Urinary bladder (tissue), 4 donors: Measurements from ENCODE around the gene ATG13. TPM values are rescaled to one million over a fixed set of nuclear protein-coding genes. Genes with fewer than 3 reads are reported as not detected.
"Not testable (repeated sequence)": the region's sequence is repeated elsewhere in the genome, so short reads cannot be mapped to it uniquely, and the experiment has no call there.

Experiments
- DNase-seq: peaks from one replicate; pipeline ENCODE4 v3.0.0-alpha.2; 2015; ENCODE audit errors: extremely low spot score
- H3K27ac ChIP-seq: one replicate; pipeline ENCODE4 v1.5.1; 2013; ENCODE audit warnings: low read depth, mild to moderate bottlenecking, moderate library complexity
- H3K36me3 ChIP-seq: one replicate; pipeline ENCODE4 v1.6.1; 2013; ENCODE audit warnings: mild to moderate bottlenecking, moderate library complexity; ENCODE audit not compliant: insufficient read depth
- H3K4me1 ChIP-seq: one replicate; pipeline ENCODE4 v1.6.1; 2013; ENCODE audit warnings: mild to moderate bottlenecking, moderate library complexity; ENCODE audit not compliant: insufficient read depth
- H3K4me3 ChIP-seq: one replicate; pipeline ENCODE4 v1.5.1; 2013; ENCODE audit warnings: low read depth, low read length
- WGBS: extraction: QIAGEN DNeasy Blood & Tissue Kit; methylation state at CpG from one replicate; pipeline ENCODE4 v1.1.7; 2013; 5-methylcytosine and 5-hydroxymethylcytosine counted together
- polyA plus RNA-seq: library from polyadenylated mRNA; stranded (reverse); fragments of 200-250 nt; gene quantifications from one replicate; pipeline ENCODE4 v1.2.3, GENCODE V29; 2013
- total RNA-seq: library from RNA; depleted of rRNA; stranded (reverse); fragments of >200 nt; gene quantifications from one replicate; pipeline ENCODE4 v1.2.3, GENCODE V29; 2014
- donor health status: healthy with polysubstance abuse.
- donor health status: healthy.

The ATG13 gene
- total RNA-seq (46.5 TPM), polyA plus RNA-seq (48.0 TPM)

GRCh38 chr11:46617134-46617971, at the start of gene ATG13, which contains the start of gene HARBI1:
Gene ATG13, plus strand, starts transcription at chr11:46617553. Its CDS starts 26,739 bp downstream, at chr11:46644292.
Gene HARBI1, minus strand, starts transcription at chr11:46617227. Its CDS starts 990 bp downstream, at chr11:46616237.
- under 1% methylated on average over 72 of the region's 72 CpGs for WGBS

GRCh38 chr11:46570790-46571398, 46.5 kb upstream of the ATG13 start:
- DNase-seq: no peak
- H3K27ac ChIP-seq: no peak overlapping the region
- no peaks in the 10 kb centered on the region for H3K4me1 ChIP-seq
- no peak overlapping the region for H3K4me3 ChIP-seq
- H3K36me3 ChIP-seq: no peaks in the 10 kb centered on the region
- 48% methylated on average over 2 of the region's 2 CpGs for WGBS

More at GRCh38 chr11:46617134-46617971, at the start of gene ATG13, which contains the start of gene HARBI1:
- Histone ChIP-seq H3K4me1 (peaks cover 3% of the 10 kb centered on the region), H3K27ac (peak within 1 kb of the TSS; percentile 87), H3K36me3 (no peaks in the 10 kb centered on the region), H3K4me3 (peak within 1 kb of the TSS; percentile 85)
- DNase-seq: peak; percentile 80

GRCh38 chr11:46574656-46575055, 42.7 kb upstream of the ATG13 start:
- no peaks in the 10 kb centered on the region for H3K4me1 ChIP-seq
- H3K4me3 ChIP-seq: no peak overlapping the region
- H3K27ac ChIP-seq: no peak overlapping the region
- H3K36me3 ChIP-seq: no peaks in the 10 kb centered on the region
- WGBS: 13% methylated on average over 1 of the region's 1 CpG
- DNase-seq: no peak

GRCh38 chr11:46577058-46577457, 40.3 kb upstream of the ATG13 start:
- WGBS: 100% methylated on average over 1 of the region's 1 CpG
- Histone ChIP-seq H3K4me1 (no peaks in the 10 kb centered on the region), H3K36me3 (no peaks in the 10 kb centered on the region), H3K27ac (no peak overlapping the region), H3K4me3 (no peak overlapping the region)
- no peak for DNase-seq

GRCh38 chr11:46582588-46582987, 34.8 kb upstream of the ATG13 start:
- WGBS: 96% methylated on average over 5 of the region's 5 CpGs
- no peak overlapping the region for H3K27ac ChIP-seq
- H3K36me3 ChIP-seq: no peaks in the 10 kb centered on the region
- no peak for DNase-seq
- H3K4me3 ChIP-seq: no peak overlapping the region
- no peaks in the 10 kb centered on the region for H3K4me1 ChIP-seq

- H3K4me1 ChIP-seq, H3K4me3 ChIP-seq, DNase-seq, H3K36me3 ChIP-seq, H3K27ac ChIP-seq: not testable (repeated sequence)
- WGBS: 100% methylated on average over 1 of the region's 1 CpG
Measured at GRCh38 chr11:46583513-46583912, 33.8 kb upstream of the ATG13 start.

- Histone ChIP-seq H3K27ac (no peak overlapping the region), H3K4me1 (peaks cover 3% of the 10 kb centered on the region), H3K36me3 (no peaks in the 10 kb centered on the region), H3K4me3 (no peak overlapping the region)
- DNase-seq: no peak
- 83% methylated on average over 5 of the region's 5 CpGs for WGBS
Measured at GRCh38 chr11:46588131-46588530, 29.2 kb upstream of the ATG13 start.

GRCh38 chr11:46588915-46589314, 28.4 kb upstream of the ATG13 start:
- no peaks in the 10 kb centered on the region for H3K36me3 ChIP-seq
- DNase-seq: no peak
- H3K27ac ChIP-seq: no peak overlapping the region
- no peak overlapping the region for H3K4me3 ChIP-seq
- H3K4me1 ChIP-seq: peaks cover 3% of the 10 kb centered on the region

GRCh38 chr11:46590740-46591605, 26.4 kb upstream of the ATG13 start:
- peaks cover 3% of the 10 kb centered on the region for H3K4me1 ChIP-seq
- no peak overlapping the region for H3K4me3 ChIP-seq
- no peak for DNase-seq
- no peak overlapping the region for H3K27ac ChIP-seq
- H3K36me3 ChIP-seq: no peaks in the 10 kb centered on the region
- WGBS: 65% methylated on average over 11 of the region's 11 CpGs

GRCh38 chr11:46593550-46594373, 23.6 kb upstream of the ATG13 start, which contains the start of gene AMBRA1:
Gene AMBRA1, minus strand, starts transcription at chr11:46594023. Its CDS starts 45,643 bp downstream, at chr11:46548380.
- no peaks in the 10 kb centered on the region for H3K36me3 ChIP-seq
- 2% methylated on average over 54 of the region's 54 CpGs for WGBS
- peaks cover 3% of the 10 kb centered on the region for H3K4me1 ChIP-seq
- peak within 1 kb of the TSS; percentile 92 for H3K27ac ChIP-seq
- H3K4me3 ChIP-seq: peak within 1 kb of the TSS; percentile 97
- DNase-seq: peak; percentile 85

GRCh38 chr11:46594374-46594700, 23.0 kb upstream of the ATG13 start:
- WGBS: 37% methylated on average over 3 of the region's 3 CpGs
- no peak for DNase-seq
- peak overlapping the region; percentile 97 for H3K4me3 ChIP-seq

GRCh38 chr11:46594785-46595184, 22.6 kb upstream of the ATG13 start:
- Histone ChIP-seq H3K27ac (no peak overlapping the region), H3K4me1 (peaks cover 3% of the 10 kb centered on the region), H3K4me3 (no peak overlapping the region), H3K36me3 (no peaks in the 10 kb centered on the region)
- WGBS: 92% methylated on average over 10 of the region's 10 CpGs
- no peak for DNase-seq

More at GRCh38 chr11:46594374-46594700, 23.0 kb upstream of the ATG13 start:
- Histone ChIP-seq H3K4me1 (peaks cover 3% of the 10 kb centered on the region), H3K27ac (no peak overlapping the region), H3K36me3 (no peaks in the 10 kb centered on the region)

GRCh38 chr11:46597155-46597554, 20.2 kb upstream of the ATG13 start:
- H3K36me3 ChIP-seq: no peaks in the 10 kb centered on the region
- H3K27ac ChIP-seq: no peak overlapping the region
- WGBS: 95% methylated on average over 1 of the region's 1 CpG
- no peak for DNase-seq
- H3K4me3 ChIP-seq: no peak overlapping the region
- peaks cover 2% of the 10 kb centered on the region for H3K4me1 ChIP-seq
